Measurements from ENCODE around the gene TMEM141.
"Not testable (repeated sequence)": the region's sequence is repeated elsewhere in the genome, so short reads cannot be mapped to it uniquely, and the experiment has no call there.

TMEM141 gene

DNA sequence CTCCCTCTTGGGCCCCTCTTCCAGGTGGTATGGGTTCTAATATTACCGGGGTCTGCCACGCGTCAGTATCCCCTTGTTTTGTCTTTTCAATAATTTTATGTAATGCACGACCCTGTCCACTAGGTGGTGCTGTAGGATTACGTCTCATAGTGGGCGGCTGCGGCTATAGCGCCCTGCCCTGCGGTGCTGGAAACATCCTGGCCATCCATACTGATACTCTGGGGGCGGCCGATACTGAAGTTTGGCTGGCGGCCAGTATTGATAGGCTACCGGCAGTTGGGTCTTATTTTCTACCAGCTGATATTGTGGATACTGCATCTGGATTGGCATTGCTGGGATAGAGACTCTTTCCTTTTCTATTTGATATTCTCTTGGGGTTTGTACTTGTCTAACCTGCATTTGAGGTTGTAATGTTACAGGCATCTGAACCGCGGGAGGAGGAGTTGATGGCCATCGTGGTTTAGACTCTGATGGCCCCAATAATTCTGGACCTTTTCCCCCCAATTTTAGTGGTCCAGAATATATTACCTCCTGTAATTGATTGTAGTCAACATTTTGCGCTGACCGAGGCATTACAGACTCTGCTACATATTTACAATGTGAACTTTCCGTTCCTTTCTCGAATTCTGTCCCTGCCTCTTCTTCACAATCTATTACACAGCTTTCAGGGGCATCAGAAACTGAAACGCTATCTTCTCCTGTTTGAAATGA lies 3.3 kb upstream of the TMEM141 start:
- no peaks in the 10 kb centered on the region for H3K79me2 ChIP-seq (ENCODE audit: low read length)
- peak overlapping the region; percentile 76 for H3K4me3 ChIP-seq (ENCODE audit: low read length)
- no peak overlapping the region for H3K27ac ChIP-seq (ENCODE audit: low read length)
- TF ChIP-seq, protein P1, sequence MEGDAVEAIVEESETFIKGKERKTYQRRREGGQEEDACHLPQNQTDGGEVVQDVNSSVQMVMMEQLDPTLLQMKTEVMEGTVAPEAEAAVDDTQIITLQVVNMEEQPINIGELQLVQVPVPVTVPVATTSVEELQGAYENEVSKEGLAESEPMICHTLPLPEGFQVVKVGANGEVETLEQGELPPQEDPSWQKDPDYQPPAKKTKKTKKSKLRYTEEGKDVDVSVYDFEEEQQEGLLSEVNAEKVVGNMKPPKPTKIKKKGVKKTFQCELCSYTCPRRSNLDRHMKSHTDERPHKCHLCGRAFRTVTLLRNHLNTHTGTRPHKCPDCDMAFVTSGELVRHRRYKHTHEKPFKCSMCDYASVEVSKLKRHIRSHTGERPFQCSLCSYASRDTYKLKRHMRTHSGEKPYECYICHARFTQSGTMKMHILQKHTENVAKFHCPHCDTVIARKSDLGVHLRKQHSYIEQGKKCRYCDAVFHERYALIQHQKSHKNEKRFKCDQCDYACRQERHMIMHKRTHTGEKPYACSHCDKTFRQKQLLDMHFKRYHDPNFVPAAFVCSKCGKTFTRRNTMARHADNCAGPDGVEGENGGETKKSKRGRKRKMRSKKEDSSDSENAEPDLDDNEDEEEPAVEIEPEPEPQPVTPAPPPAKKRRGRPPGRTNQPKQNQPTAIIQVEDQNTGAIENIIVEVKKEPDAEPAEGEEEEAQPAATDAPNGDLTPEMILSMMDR (IDR thresholded peaks at IDR 0.05; ENCODE audit: low read depth, low read length): peak; percentile 75
- no peak for TF ChIP-seq EZH2phosphoT487 (IDR thresholded peaks at IDR 0.05; ENCODE audit: low read depth)
- peaks cover 51% of the 10 kb centered on the region for H3K4me1 ChIP-seq (ENCODE audit: low read length)
- H3K4me2 ChIP-seq (ENCODE audit: low read length): peak overlapping the region; percentile 98
- peaks cover 7% of the 10 kb centered on the region for H3K27me3 ChIP-seq (ENCODE audit: low read depth, low read length)
- no peaks in the 10 kb centered on the region for H4K20me1 ChIP-seq (ENCODE audit: insufficient read depth, low read length)
- H3K36me3 ChIP-seq (replicated peaks; ENCODE audit: low read depth, low read length): peaks cover under 1% of the 10 kb centered on the region
- peak overlapping the region; percentile 43 for H3K9ac ChIP-seq (ENCODE audit: low read length)
- H2AFZ ChIP-seq (ENCODE audit: low read depth, low read length): peak overlapping the region; percentile 61; the same call in 1 of the 2 replicates
- no peaks in the 10 kb centered on the region for H3K9me3 ChIP-seq (ENCODE audit: insufficient read depth, low read length)

DNA sequence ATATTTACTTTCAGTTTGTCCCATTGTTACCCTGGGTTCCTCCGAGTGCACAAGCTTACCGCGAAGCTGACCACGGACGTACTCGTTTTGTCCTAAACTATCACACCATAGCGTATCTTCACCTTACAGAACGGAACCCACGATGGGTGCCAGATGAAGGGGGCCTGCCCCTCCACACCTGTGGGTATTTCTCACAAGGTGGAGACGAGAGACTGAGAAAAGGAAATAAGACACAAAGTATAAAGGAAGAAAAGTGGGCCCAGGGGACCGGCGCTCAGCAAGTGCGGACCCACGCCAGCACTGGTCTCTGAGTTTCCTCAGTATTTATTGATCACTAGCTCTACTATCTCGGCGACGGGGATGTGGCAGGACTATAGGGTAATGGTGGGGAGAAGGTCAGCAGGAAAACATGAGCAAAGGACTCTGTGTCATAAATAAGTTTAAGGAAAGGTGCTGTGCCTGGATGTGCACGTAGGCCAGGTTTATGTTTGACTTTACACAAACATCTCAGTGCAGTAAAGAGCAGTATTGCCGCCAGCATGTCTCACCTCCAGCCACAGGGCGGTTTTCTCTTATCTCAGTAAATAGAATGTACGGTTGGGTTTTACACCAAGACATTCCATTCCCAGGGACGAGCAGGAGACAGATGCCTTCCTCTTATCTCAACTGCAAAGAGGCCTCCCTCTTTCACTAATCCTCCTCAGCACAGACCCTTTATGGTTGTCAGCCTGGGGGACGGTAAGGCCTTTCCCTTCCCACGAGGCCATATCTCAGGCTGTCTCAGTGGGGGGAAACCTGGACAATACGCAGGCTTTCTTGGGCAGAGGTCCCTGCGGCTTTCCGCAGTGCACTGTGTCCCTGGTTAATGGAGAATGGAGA lies 2.3 kb upstream of the TMEM141 start:
- peak overlapping the region; percentile 61 for H2AFZ ChIP-seq (ENCODE audit: low read depth, low read length)
- peak overlapping the region; percentile 43 for H3K9ac ChIP-seq (ENCODE audit: low read length)
- not testable (repeated sequence) for H3K27me3 ChIP-seq (ENCODE audit: low read depth, low read length); H4K20me1 ChIP-seq (ENCODE audit: insufficient read depth, low read length); H3K27ac ChIP-seq (ENCODE audit: low read length); H3K9me3 ChIP-seq (ENCODE audit: insufficient read depth, low read length); H3K36me3 ChIP-seq (replicated peaks; ENCODE audit: low read depth, low read length); H3K79me2 ChIP-seq (ENCODE audit: low read length)
- peak overlapping the region; percentile 76 for H3K4me3 ChIP-seq (ENCODE audit: low read length)
- H3K4me1 ChIP-seq (ENCODE audit: low read length): peaks cover 49% of the 10 kb centered on the region
- peak overlapping the region; percentile 98 for H3K4me2 ChIP-seq (ENCODE audit: low read length)

GRCh38 chr9:136789523-136789937 lies 1.6 kb upstream of the TMEM141 start:
- Histone ChIP-seq H3K27me3 (ENCODE audit: low read depth, low read length) (peaks cover 7% of the 10 kb centered on the region), H3K27ac (ENCODE audit: low read length) (no peak overlapping the region), H4K20me1 (ENCODE audit: insufficient read depth, low read length) (no peaks in the 10 kb centered on the region), H3K36me3 (replicated peaks; ENCODE audit: low read depth, low read length) (peaks cover 6% of the 10 kb centered on the region), H2AFZ (ENCODE audit: low read depth, low read length) (no peak overlapping the region), H3K4me3 (ENCODE audit: low read length) (no peak overlapping the region), H3K9ac (ENCODE audit: low read length) (no peak overlapping the region), H3K4me1 (ENCODE audit: low read length) (peaks cover 43% of the 10 kb centered on the region), H3K9me3 (ENCODE audit: insufficient read depth, low read length) (no peaks in the 10 kb centered on the region), H3K79me2 (ENCODE audit: low read length) (no peaks in the 10 kb centered on the region), H3K4me2 (ENCODE audit: low read length) (0 out of 2 replicates have a peak overlapping the region, but pooled peaks have one; percentile 98)
- TF ChIP-seq, protein P1 (IDR thresholded peaks at IDR 0.05; ENCODE audit: low read depth, low read length): no peak
- no peak for TF ChIP-seq EZH2phosphoT487 (IDR thresholded peaks at IDR 0.05; ENCODE audit: low read depth)

DNA sequence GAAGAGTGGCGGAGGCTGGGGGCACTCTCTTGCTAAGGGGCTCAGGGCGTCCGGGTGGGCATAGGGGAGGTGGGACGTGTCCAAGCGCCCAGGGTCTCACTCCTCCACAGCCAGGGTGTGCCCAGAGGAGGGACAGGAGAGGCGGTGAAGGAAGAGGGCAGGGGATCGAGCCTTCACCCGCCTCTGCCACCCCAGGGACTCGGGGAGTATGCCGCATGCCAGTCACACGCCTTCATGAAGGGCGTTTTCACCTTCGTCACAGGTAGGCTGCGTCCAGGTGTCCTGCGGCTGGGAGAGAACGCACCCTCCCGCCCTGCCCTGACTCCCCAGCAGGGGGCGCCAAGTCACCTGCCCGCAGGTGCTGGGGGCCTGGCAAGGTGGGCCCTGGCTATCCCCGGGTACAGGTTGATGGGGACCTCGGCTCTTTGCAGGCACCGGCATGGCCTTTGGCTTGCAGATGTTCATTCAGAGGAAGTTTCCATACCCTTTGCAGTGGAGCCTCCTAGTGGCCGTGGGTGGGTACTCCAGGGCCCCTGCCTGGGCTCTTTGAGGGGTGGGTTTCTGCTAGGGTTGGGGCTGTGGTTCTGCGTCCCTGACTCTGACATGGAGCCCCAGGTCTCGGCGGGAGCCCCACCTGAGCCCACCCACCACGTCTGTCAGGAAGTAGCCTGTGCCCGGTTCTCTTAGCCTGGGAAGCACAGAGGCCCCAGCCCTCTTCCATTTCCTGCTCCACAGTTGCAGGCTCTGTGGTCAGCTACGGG lies 552 bp downstream of the TMEM141 start:
- peak overlapping the region; percentile 72 for H3K27ac ChIP-seq (ENCODE audit: low read length)
- no peaks in the 10 kb centered on the region for H4K20me1 ChIP-seq (ENCODE audit: insufficient read depth, low read length)
- TF ChIP-seq, protein P1 (IDR thresholded peaks at IDR 0.05; ENCODE audit: low read depth, low read length): peak; percentile 99
- TF ChIP-seq EZH2phosphoT487 (IDR thresholded peaks at IDR 0.05; ENCODE audit: low read depth): no peak
- H3K4me1 ChIP-seq (ENCODE audit: low read length): peaks cover 43% of the 10 kb centered on the region
- H3K4me3 ChIP-seq (ENCODE audit: low read length): peak overlapping the region; percentile 88
- H2AFZ ChIP-seq (ENCODE audit: low read depth, low read length): no peak overlapping the region
- peaks cover 6% of the 10 kb centered on the region for H3K36me3 ChIP-seq (replicated peaks; ENCODE audit: low read depth, low read length)
- no peaks in the 10 kb centered on the region for H3K9me3 ChIP-seq (ENCODE audit: insufficient read depth, low read length)
- peak overlapping the region; percentile 92 for H3K9ac ChIP-seq (ENCODE audit: low read length)
- peak overlapping the region; percentile 79 for H3K4me2 ChIP-seq (ENCODE audit: low read length)
- no peaks in the 10 kb centered on the region for H3K79me2 ChIP-seq (ENCODE audit: low read length)
- peaks cover 16% of the 10 kb centered on the region for H3K27me3 ChIP-seq (ENCODE audit: low read depth, low read length)

All from OCI-LY3 (cell line).